ENCODE results near the gene ZP1. TPM values are rescaled to one million over a fixed set of nuclear protein-coding genes. Genes with fewer than 3 reads are reported as not detected.

The ZP1 gene
- total RNA-seq, 2 experiments from 2014 or later = 0.20 TPM; not detected in 1

- no peaks in the 10 kb centered on the region for H3K9me3 ChIP-seq (ENCODE audit: control insufficient read depth in 1 of 2, insufficient read depth in 1 of 2, low read length in 2 of 2)
- H3K4me1 Mint-ChIP-seq (ENCODE audit: low read depth) = peaks cover 17% of the 10 kb centered on the region
- H3K4me3 ChIP-seq (ENCODE audit: low read length) = no peak overlapping the region
- no peak for TF ChIP-seq CTCF (IDR thresholded peaks at IDR 0.05)
- H3K27me3 ChIP-seq (ENCODE audit: control insufficient read depth in 1 of 2, insufficient read depth in 2 of 2, low read length in 2 of 2) = no peaks in the 10 kb centered on the region
- H3K27ac ChIP-seq (ENCODE audit: low read depth in 1 of 2, low read length in 2 of 2) = no peak overlapping the region
- H3K4me3 Mint-ChIP-seq = no peak overlapping the region
- no peaks in the 10 kb centered on the region for H3K36me3 ChIP-seq (ENCODE audit: insufficient read depth, low read length)
- H3K9me3 Mint-ChIP-seq = no peaks in the 10 kb centered on the region
- H3K4me1 ChIP-seq (ENCODE audit: insufficient read depth, low read length) = peaks cover 11% of the 10 kb centered on the region
- intact Hi-C loops (cut with DNase I, micrococcal nuclease) = no loop called here
- POLR2A ChIA-PET = no interaction called here
- H3K27ac Mint-ChIP-seq = no peak overlapping the region
- H3K36me3 Mint-ChIP-seq (ENCODE audit: low read depth) = no peaks in the 10 kb centered on the region
- no peaks in the 10 kb centered on the region for H3K27me3 Mint-ChIP-seq
- DNase-seq (peak in 1 of 14 experiments; percentile 27), ATAC-seq (ENCODE audit: poor library complexity) (no peak)
- CTCF ChIA-PET = interaction anchor here (0.6 kb wide), 1 partner anchor 612 kb away, joined by 3 read pairs; no protein-coding TSS in a partner anchor
Measured at GRCh38 chr11:60860943-60861342, 6.4 kb upstream of the ZP1 start.

- H3K27ac ChIP-seq (ENCODE audit: low read depth in 1 of 2, low read length in 2 of 2) = no peak overlapping the region
- no peak overlapping the region for H3K4me3 ChIP-seq (ENCODE audit: low read length)
- TF ChIP-seq CTCF (IDR thresholded peaks at IDR 0.05) = no peak
- peaks cover 17% of the 10 kb centered on the region for H3K4me1 Mint-ChIP-seq (ENCODE audit: low read depth)
- H3K27ac Mint-ChIP-seq = no peak overlapping the region
- H3K36me3 Mint-ChIP-seq (ENCODE audit: low read depth) = no peaks in the 10 kb centered on the region
- no peaks in the 10 kb centered on the region for H3K27me3 ChIP-seq (ENCODE audit: control insufficient read depth in 1 of 2, insufficient read depth in 2 of 2, low read length in 2 of 2)
- no peaks in the 10 kb centered on the region for H3K9me3 Mint-ChIP-seq
- H3K36me3 ChIP-seq (ENCODE audit: insufficient read depth, low read length) = no peaks in the 10 kb centered on the region
- peaks cover 11% of the 10 kb centered on the region for H3K4me1 ChIP-seq (ENCODE audit: insufficient read depth, low read length)
- H3K27me3 Mint-ChIP-seq = no peaks in the 10 kb centered on the region
- intact Hi-C loops (cut with DNase I, micrococcal nuclease) = no loop called here
- no peak for ATAC-seq (ENCODE audit: poor library complexity)
- no peaks in the 10 kb centered on the region for H3K9me3 ChIP-seq (ENCODE audit: control insufficient read depth in 1 of 2, insufficient read depth in 1 of 2, low read length in 2 of 2)
- ChIA-PET POLR2A (no interaction called here), CTCF (no interaction called here)
- no peak overlapping the region for H3K4me3 Mint-ChIP-seq
- peak in 1 of 14 experiments; percentile 4 for DNase-seq
Measured at GRCh38 chr11:60862171-60862570, 5.2 kb upstream of the ZP1 start.

GRCh38 chr11:60863550-60864521 lies 3.5 kb upstream of the ZP1 start:
- H3K9me3 Mint-ChIP-seq = no peaks in the 10 kb centered on the region

More at GRCh38 chr11:60863550-60864521, 3.5 kb upstream of the ZP1 start:
- CTCF ChIA-PET = no interaction called here
- no peak for TF ChIP-seq CTCF (IDR thresholded peaks at IDR 0.05)
- Mint-ChIP-seq H3K36me3 (ENCODE audit: low read depth) (no peaks in the 10 kb centered on the region), H3K4me3 (no peak overlapping the region), H3K27ac (no peak overlapping the region), H3K27me3 (no peaks in the 10 kb centered on the region), H3K4me1 (ENCODE audit: low read depth) (peaks cover 5% of the 10 kb centered on the region)
- ATAC-seq (ENCODE audit: poor library complexity) (no peak), DNase-seq (no peak)
- POLR2A ChIA-PET = no interaction called here
- intact Hi-C loops (cut with DNase I, micrococcal nuclease) = no loop called here
- H3K27me3 ChIP-seq (ENCODE audit: control insufficient read depth in 1 of 2, insufficient read depth in 2 of 2, low read length in 2 of 2) = no peaks in the 10 kb centered on the region
- peaks cover 3% of the 10 kb centered on the region for H3K4me1 ChIP-seq (ENCODE audit: insufficient read depth, low read length)
- no peaks in the 10 kb centered on the region for H3K9me3 ChIP-seq (ENCODE audit: control insufficient read depth in 1 of 2, insufficient read depth in 1 of 2, low read length in 2 of 2)
- H3K36me3 ChIP-seq (ENCODE audit: insufficient read depth, low read length) = no peaks in the 10 kb centered on the region
- no peak overlapping the region for H3K4me3 ChIP-seq (ENCODE audit: low read length)
- H3K27ac ChIP-seq (ENCODE audit: low read depth in 1 of 2, low read length in 2 of 2) = no peak overlapping the region

All from CD4-positive, alpha-beta T cell (primary cell).